ENCODE measurements around the gene GRM7. TPM values are rescaled to one million over a fixed set of nuclear protein-coding genes. Genes with fewer than 3 reads are reported as not detected.

The GRM7 gene
- total RNA-seq, 1 experiment from 2014 or later, result not detected

- RAD21 ChIA-PET (ENCODE audit: low non-redundant PET in 1 of 2, low total read pairs in 2 of 2, uncharacterized antibody in 2 of 2, unreplicated experiment in 2 of 2), result no interaction called here
- intact Hi-C loops (cut with micrococcal nuclease), result no loop called here
Observed at GRCh38 chr3:7589526-7589925, 728.6 kb downstream of the GRM7 start.

GRCh38 chr3:7602297-7602696 is 741.4 kb downstream of the GRM7 start:
- H3K4me3 ChIP-seq (replicated peaks in 1 of 2; ENCODE audit: low read depth in 1 of 2, low read length in 2 of 2), result no peak overlapping the region
- no TSS peak for BruUV-seq (replicated peaks)
- intact Hi-C loops (cut with micrococcal nuclease), result no loop called here
- RAD21 ChIA-PET (ENCODE audit: low non-redundant PET in 1 of 2, low total read pairs in 2 of 2, uncharacterized antibody in 2 of 2, unreplicated experiment in 2 of 2), result no interaction called here
- no peaks in the 10 kb centered on the region for H3K79me2 ChIP-seq (ENCODE audit: insufficient read depth, low read length)
- CTCF ChIA-PET, result no interaction called here
- no peaks in the 10 kb centered on the region for H3K9me2 ChIP-seq (ENCODE audit: insufficient read depth)
- POLR2A ChIA-PET, result no interaction called here
- ATAC-seq, result no peak
- no peak overlapping the region for H3K27ac ChIP-seq (ENCODE audit: low read depth, low read length)
- no peak overlapping the region for H2AFZ ChIP-seq (ENCODE audit: low read depth, low read length, poor library complexity, severe bottlenecking)
- no peaks in the 10 kb centered on the region for H3K9me3 ChIP-seq (ENCODE audit: control insufficient read depth in 1 of 2, insufficient read depth in 1 of 2, low read depth in 1 of 2, low read length in 2 of 2)
- no peak overlapping the region for H3K4me2 ChIP-seq (ENCODE audit: low read length)
- H3K4me1 ChIP-seq (ENCODE audit: control insufficient read depth in 1 of 2, insufficient read depth in 2 of 2, low read length in 2 of 2), result no peaks in the 10 kb centered on the region
- no peak for DNase-seq (ENCODE audit: low read depth, low spot score)
- no peak overlapping the region for H3K9ac ChIP-seq (ENCODE audit: low read length)
- no peaks in the 10 kb centered on the region for H4K20me1 ChIP-seq (ENCODE audit: insufficient read depth)
- H3K27me3 ChIP-seq (ENCODE audit: insufficient read depth, low read length), result no peaks in the 10 kb centered on the region
- H3K36me3 ChIP-seq (ENCODE audit: control insufficient read depth in 1 of 2, insufficient read depth in 2 of 2, low read length in 2 of 2), result no peaks in the 10 kb centered on the region
- TF ChIP-seq TCF7L2 (IDR thresholded peaks at IDR 0.05; ENCODE audit: borderline replicate concordance, extremely low read depth, insufficient read depth, insufficient read length), result no peak
- TF ChIP-seq REST (IDR thresholded peaks at IDR 0.05; ENCODE audit: low read depth), result no peak
- no peak for TF ChIP-seq RAD21 (IDR thresholded peaks at IDR 0.05; ENCODE audit: low read depth)
- TF ChIP-seq SRF (IDR thresholded peaks at IDR 0.05; ENCODE audit: low read depth), result no peak
- TF ChIP-seq EGR1 (IDR thresholded peaks at IDR 0.05; ENCODE audit: low read depth), result no peak
- TF ChIP-seq ZBTB33 (IDR thresholded peaks at IDR 0.05; ENCODE audit: extremely low read depth, insufficient replicate concordance, low read length), result no peak
- TF ChIP-seq POLR2AphosphoS5 (IDR thresholded peaks at IDR 0.05; ENCODE audit: low read depth, low read length), result no peak

More at GRCh38 chr3:7589526-7589925, 728.6 kb downstream of the GRM7 start:
- H3K27me3 ChIP-seq (ENCODE audit: insufficient read depth, low read length), result no peaks in the 10 kb centered on the region
- ChIA-PET POLR2A (no interaction called here), CTCF (no interaction called here)
- no peaks in the 10 kb centered on the region for H4K20me1 ChIP-seq (ENCODE audit: insufficient read depth)
- no peak overlapping the region for H3K4me2 ChIP-seq (ENCODE audit: low read length)
- H3K9me2 ChIP-seq (ENCODE audit: insufficient read depth), result no peaks in the 10 kb centered on the region
- no peak overlapping the region for H3K4me3 ChIP-seq (replicated peaks in 1 of 2; ENCODE audit: low read depth in 1 of 2, low read length in 2 of 2)
- no peaks in the 10 kb centered on the region for H3K4me1 ChIP-seq (ENCODE audit: control insufficient read depth in 1 of 2, insufficient read depth in 2 of 2, low read length in 2 of 2)
- no peaks in the 10 kb centered on the region for H3K79me2 ChIP-seq (ENCODE audit: insufficient read depth, low read length)
- H3K27ac ChIP-seq (ENCODE audit: low read depth, low read length), result no peak overlapping the region
- BruUV-seq (replicated peaks), result no TSS peak
- H2AFZ ChIP-seq (ENCODE audit: low read depth, low read length, poor library complexity, severe bottlenecking), result no peak overlapping the region
- no peak overlapping the region for H3K9ac ChIP-seq (ENCODE audit: low read length)
- H3K9me3 ChIP-seq (ENCODE audit: control insufficient read depth in 1 of 2, insufficient read depth in 1 of 2, low read depth in 1 of 2, low read length in 2 of 2), result no peaks in the 10 kb centered on the region
- DNase-seq (ENCODE audit: low read depth, low spot score) (no peak), ATAC-seq (no peak)
- TF ChIP-seq CEBPB (IDR thresholded peaks at IDR 0.05; ENCODE audit: low read depth) (no peak), TCF7L2 (IDR thresholded peaks at IDR 0.05; ENCODE audit: borderline replicate concordance, extremely low read depth, insufficient read depth, insufficient read length) (no peak), ZBTB33 (IDR thresholded peaks at IDR 0.05; ENCODE audit: extremely low read depth, insufficient replicate concordance, low read length) (no peak), POLR2AphosphoS5 (IDR thresholded peaks at IDR 0.05; ENCODE audit: low read depth, low read length) (no peak), ZNF274 (IDR thresholded peaks at IDR 0.05; ENCODE audit: low read depth, low read length) (no peak)
- no peaks in the 10 kb centered on the region for H3K36me3 ChIP-seq (ENCODE audit: control insufficient read depth in 1 of 2, insufficient read depth in 2 of 2, low read length in 2 of 2)
